Smooth muscle cell (in vitro differentiated cells): Measurements from ENCODE around the gene CCNL2. TPM values are rescaled to one million over a fixed set of nuclear protein-coding genes. Genes with fewer than 3 reads are reported as not detected.

Experiments
- DNase-seq: peaks from one replicate; lab custom pipeline; 2025; ENCODE audit not compliant: unreplicated experiment; lab: John Stamatoyannopoulos, UW
- H2AFZ ChIP-seq: fragments of 200-600 bp; sonication (generic); 2 replicates; pipeline ENCODE4 v1.6.0; 2016; ENCODE audit warnings: antibody characterized with exemption, low read depth, mild to moderate bottlenecking
- H3F3A ChIP-seq: fragments of 200-600 bp; sonication (generic); 2 replicates; pipeline ENCODE4 v1.6.0; 2017; ENCODE audit warnings: antibody characterized with exemption, low read depth
- H3K27ac ChIP-seq: fragments of 200-600 bp; sonication (generic); 2 replicates; pipeline ENCODE4 v1.5.1; 2016; ENCODE audit warnings: low read depth, mild to moderate bottlenecking
- H3K27me3 ChIP-seq: fragments of 200-600 bp; sonication (generic); 2 replicates; pipeline ENCODE4 v1.6.1; 2016; ENCODE audit warnings: low read depth, mild to moderate bottlenecking
- H3K36me3 ChIP-seq: fragments of 200-600 bp; sonication (generic); 2 replicates; pipeline ENCODE4 v1.5.1; 2016; ENCODE audit warnings: low read depth
- H3K4me1 ChIP-seq: fragments of 200-600 bp; sonication (generic); 2 replicates; pipeline ENCODE4 v1.5.1; 2016; ENCODE audit warnings: low read depth
- H3K4me2 ChIP-seq: fragments of 200-600 bp; sonication (generic); 2 replicates; pipeline ENCODE4 v1.6.0; 2016; ENCODE audit warnings: mild to moderate bottlenecking
- H3K4me3 ChIP-seq: fragments of 200-600 bp; sonication (generic); 2 replicates; pipeline ENCODE4 v1.5.1; 2016; ENCODE audit warnings: mild to moderate bottlenecking
- H3K79me2 ChIP-seq: fragments of 200-600 bp; sonication (generic); 2 replicates; pipeline ENCODE4 v1.6.0; 2016; ENCODE audit warnings: low read depth, mild to moderate bottlenecking
- H3K9ac ChIP-seq: fragments of 200-600 bp; sonication (generic); 2 replicates; pipeline ENCODE4 v1.6.0; 2016; ENCODE audit warnings: low read depth
- H3K9me3 ChIP-seq: fragments of 200-600 bp; sonication (generic); replicated peaks from 2 replicates; pipeline ENCODE4 v1.5.1; 2016; ENCODE audit warnings: low read depth
- H4K20me1 ChIP-seq: fragments of 200-600 bp; sonication (generic); 2 replicates; pipeline ENCODE4 v1.6.0; 2016; ENCODE audit warnings: low read depth
- WGBS: methylation state at CpG from one replicate; pipeline ENCODE4 v1.1.7; 2016; ENCODE audit warnings: low lambda C conversion rate; 5-methylcytosine and 5-hydroxymethylcytosine counted together
- polyA plus RNA-seq: library from polyadenylated mRNA; unstranded; fragments of >200 nt; fragmentation: Nextera tagmentation; extraction: Ambion mirVana; gene quantifications from 2 replicates; pipeline ENCODE4 v1.2.1, GENCODE V29; 2016
- total RNA-seq: library from RNA; depleted of rRNA; stranded (reverse); fragments of >200 nt; gene quantifications from 2 replicates; pipeline ENCODE4 v1.2.3, GENCODE V29; 2014
- TF ChIP-seq, protein P1 (sequence below): fragments of 200-600 bp; sonication (generic); IDR thresholded peaks from 2 replicates; pipeline ENCODE4 v1.5.1; 2017; ENCODE audit warnings: borderline replicate concordance, mild to moderate bottlenecking, antibody characterized with exemption; ENCODE audit not compliant: insufficient read depth, poor library complexity, severe bottlenecking

The CCNL2 gene
- total and polyA plus RNA-seq, 2 experiments from 2014 or later: 144 to 180 TPM

DNA sequence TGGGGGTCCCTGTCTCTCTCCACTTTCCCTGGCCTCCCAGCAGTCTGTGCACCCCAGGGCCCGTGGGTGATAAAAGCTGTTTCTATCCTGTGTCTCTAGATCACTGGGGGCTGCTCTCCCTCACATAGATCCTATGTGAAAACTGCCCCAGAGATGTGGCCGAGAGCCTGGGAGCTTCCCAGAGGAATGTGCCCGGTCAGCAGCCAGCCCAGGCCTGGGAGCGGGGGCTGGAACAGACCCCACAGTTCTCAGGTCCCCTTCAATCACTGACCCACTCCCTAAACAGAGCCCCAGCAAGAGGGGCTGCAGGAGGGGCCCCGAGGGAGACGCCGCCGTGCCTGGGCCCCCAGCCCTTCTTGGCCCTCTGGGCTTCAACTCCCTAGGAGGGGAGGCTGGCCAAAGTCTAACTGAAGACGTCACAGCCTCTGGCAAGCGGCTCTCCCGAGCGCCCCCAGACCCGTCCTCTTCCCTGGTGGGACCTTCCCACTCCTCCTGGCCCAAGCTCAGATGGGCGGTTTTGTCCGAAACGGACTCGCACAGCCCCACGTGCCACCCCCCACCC lies 41.2 kb downstream of the CCNL2 start:
- Histone ChIP-seq H3K27me3 (no peaks in the 10 kb centered on the region), H3K27ac (peak overlapping the region; percentile 96), H3K36me3 (no peaks in the 10 kb centered on the region), H3K79me2 (peaks cover 50% of the 10 kb centered on the region), H3K4me3 (peak overlapping the region; percentile 64), H3K4me1 (peaks cover 54% of the 10 kb centered on the region), H3F3A (peaks cover 31% of the 10 kb centered on the region), H3K9ac (peak overlapping the region; percentile 85), H3K4me2 (peak overlapping the region; percentile 92), H3K9me3 (no peaks in the 10 kb centered on the region), H4K20me1 (peaks cover 48% of the 10 kb centered on the region), H2AFZ (no peak overlapping the region)
- DNase-seq: no peak
- 20% methylated on average over 18 of the region's 18 CpGs for WGBS
- TF ChIP-seq, protein P1, sequence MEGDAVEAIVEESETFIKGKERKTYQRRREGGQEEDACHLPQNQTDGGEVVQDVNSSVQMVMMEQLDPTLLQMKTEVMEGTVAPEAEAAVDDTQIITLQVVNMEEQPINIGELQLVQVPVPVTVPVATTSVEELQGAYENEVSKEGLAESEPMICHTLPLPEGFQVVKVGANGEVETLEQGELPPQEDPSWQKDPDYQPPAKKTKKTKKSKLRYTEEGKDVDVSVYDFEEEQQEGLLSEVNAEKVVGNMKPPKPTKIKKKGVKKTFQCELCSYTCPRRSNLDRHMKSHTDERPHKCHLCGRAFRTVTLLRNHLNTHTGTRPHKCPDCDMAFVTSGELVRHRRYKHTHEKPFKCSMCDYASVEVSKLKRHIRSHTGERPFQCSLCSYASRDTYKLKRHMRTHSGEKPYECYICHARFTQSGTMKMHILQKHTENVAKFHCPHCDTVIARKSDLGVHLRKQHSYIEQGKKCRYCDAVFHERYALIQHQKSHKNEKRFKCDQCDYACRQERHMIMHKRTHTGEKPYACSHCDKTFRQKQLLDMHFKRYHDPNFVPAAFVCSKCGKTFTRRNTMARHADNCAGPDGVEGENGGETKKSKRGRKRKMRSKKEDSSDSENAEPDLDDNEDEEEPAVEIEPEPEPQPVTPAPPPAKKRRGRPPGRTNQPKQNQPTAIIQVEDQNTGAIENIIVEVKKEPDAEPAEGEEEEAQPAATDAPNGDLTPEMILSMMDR: no peak

GRCh38 chr1:1356796-1357401 lies 42.2 kb downstream of the CCNL2 start:
- Histone ChIP-seq H4K20me1 (peaks cover 58% of the 10 kb centered on the region), H2AFZ (no peak overlapping the region), H3K36me3 (no peaks in the 10 kb centered on the region), H3K79me2 (peaks cover 51% of the 10 kb centered on the region), H3K9me3 (no peaks in the 10 kb centered on the region), H3K27me3 (no peaks in the 10 kb centered on the region), H3K4me1 (peaks cover 49% of the 10 kb centered on the region), H3F3A (peaks cover 38% of the 10 kb centered on the region), H3K4me2 (peak overlapping the region; percentile 92), H3K9ac (peak overlapping the region; percentile 85), H3K4me3 (peak overlapping the region; percentile 64), H3K27ac (peak overlapping the region; percentile 96)
- TF ChIP-seq, protein P1: no peak
- DNase-seq: no peak
- whole genome bisulfite sequencing: 61% methylated on average over 26 of the region's 26 CpGs

DNA sequence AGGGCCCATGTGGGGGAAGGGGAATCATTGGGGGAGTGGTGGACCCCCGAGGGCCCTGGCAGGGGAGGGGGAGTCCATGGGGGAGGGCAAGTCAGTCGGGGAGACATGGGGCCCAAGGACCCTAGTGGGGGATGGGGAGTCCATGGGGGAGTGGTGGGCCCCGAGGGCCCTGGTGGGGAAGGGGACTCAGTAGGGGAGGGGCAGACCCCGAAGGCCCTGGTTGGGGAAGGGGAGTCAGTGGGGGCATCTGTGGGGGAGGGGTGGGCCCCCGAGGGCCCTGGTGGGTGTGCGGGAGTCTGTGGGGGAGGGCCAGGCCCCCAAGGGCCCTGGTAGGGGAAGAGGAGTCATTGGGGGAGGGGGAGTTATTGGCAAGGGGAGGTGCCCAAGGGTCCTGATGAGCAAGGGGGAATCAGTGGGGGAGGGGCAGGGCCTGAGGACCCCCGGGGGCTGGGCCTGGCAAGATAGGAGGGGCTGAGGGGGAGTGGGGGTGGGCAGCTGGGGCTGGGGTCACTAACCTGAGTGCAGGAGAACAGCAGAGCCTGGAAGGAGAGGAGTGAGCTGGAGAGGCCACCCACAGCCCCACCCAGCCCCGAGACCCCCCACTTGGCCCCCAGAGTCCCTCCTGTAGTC lies 42.9 kb downstream of the CCNL2 start:
- peak overlapping the region; percentile 64 for H3K4me3 ChIP-seq
- TF ChIP-seq, protein P1: no peak
- H3K27ac ChIP-seq: peak overlapping the region; percentile 96
- peak overlapping the region; percentile 85 for H3K9ac ChIP-seq
- no peaks in the 10 kb centered on the region for H3K9me3 ChIP-seq
- H3K79me2 ChIP-seq: peaks cover 51% of the 10 kb centered on the region
- peaks cover 33% of the 10 kb centered on the region for H3F3A ChIP-seq
- WGBS: 50% methylated on average over 1 of the region's 8 CpGs
- H3K4me2 ChIP-seq: peak overlapping the region; percentile 92
- H2AFZ ChIP-seq: no peak overlapping the region
- peaks cover 44% of the 10 kb centered on the region for H3K4me1 ChIP-seq
- no peaks in the 10 kb centered on the region for H3K27me3 ChIP-seq
- H4K20me1 ChIP-seq: peaks cover 63% of the 10 kb centered on the region
- no peak for DNase-seq
- H3K36me3 ChIP-seq: no peaks in the 10 kb centered on the region
